GM18861 (cell line): ENCODE results near the gene IST1.

Experiments
- ATAC-seq: cut with Tn5 transposase; IDR thresholded peaks from one replicate; pipeline ENCODE4 v1.9.1; 2021; ENCODE audit not compliant: unreplicated experiment

Gene IST1

DNA sequence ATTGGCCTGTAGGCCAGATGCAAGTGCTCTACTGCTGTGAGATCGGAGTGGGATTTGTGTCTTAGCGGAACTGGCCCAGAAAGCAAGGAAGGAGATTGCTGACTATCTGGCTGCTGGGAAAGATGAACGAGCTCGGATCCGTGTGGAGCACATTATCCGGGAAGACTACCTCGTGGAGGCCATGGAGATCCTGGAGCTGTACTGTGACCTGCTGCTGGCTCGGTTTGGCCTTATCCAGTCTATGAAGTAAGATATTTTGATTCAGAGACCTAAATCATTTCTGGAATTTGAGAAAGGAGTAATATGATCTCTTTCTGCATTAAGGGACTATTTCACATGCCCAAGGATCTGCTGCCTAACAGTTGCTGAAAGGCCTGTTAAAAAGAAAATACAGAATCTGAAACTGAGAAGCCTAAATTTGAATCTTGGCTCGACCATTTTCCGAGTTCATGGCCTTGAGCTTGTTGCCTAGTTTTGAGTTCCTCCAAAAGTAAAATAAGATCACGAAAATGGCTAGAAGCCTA lies 21.1 kb downstream of the IST1 start:
- no peak for ATAC-seq

DNA sequence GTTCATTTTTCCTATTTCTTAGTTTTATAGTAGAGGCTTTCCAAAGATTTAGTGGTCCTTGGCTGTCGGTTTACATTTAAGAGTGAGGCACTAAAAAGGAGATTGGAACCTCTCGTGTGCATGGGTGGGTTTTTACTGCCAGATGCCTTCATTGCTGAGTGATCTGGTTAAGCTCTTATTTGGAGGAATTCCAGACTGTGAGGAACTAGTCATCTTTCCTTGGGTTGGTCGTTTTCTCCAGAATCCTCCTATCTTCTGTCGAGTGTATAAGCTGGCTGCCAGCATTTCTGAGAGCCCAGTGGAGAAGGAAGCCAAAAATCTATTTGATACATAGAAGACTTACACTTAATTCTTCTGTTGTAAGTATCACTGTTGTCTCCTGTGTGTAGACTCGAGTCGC lies 22.6 kb downstream of the IST1 start:
- ATAC-seq, result no peak

DNA sequence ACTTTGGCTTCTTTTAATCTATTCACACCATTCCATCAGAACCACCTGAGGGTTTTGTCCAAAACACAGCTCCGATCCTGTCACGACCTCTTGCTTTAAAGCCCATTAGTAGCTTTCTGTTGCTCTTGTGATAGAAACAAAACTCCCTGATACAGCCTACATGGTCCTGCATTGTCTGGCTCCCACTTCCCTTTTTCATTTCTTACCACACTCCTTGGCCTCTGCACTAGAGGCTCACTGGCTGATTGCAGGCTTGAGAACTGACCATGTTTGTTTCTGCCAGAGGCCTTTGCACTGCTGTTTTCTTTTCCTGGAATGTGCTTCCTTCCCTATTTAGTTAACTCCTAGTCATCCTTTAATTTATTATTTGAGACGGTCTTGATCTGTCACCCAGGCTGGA lies 23.7 kb downstream of the IST1 start:
- ATAC-seq, result peak; percentile 54

DNA sequence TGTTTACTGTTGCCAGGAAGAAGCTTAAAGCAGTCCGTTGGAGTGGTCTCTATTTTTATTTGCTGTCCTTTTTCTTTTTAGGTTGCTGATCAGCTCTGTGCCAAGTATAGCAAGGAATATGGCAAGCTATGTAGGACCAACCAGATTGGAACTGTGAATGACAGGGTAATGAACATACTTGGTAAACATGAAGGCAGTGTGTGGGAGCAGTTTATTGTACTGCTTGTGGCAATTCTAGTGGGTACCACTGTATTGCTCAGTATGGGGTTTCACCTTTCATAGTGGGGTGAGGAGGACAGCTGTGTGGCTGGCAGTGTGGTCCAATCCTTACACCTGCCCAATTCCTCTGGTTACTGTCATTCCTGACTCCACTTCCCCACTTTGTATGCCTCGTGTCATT lies 25.3 kb downstream of the IST1 start:
- no peak for ATAC-seq

DNA sequence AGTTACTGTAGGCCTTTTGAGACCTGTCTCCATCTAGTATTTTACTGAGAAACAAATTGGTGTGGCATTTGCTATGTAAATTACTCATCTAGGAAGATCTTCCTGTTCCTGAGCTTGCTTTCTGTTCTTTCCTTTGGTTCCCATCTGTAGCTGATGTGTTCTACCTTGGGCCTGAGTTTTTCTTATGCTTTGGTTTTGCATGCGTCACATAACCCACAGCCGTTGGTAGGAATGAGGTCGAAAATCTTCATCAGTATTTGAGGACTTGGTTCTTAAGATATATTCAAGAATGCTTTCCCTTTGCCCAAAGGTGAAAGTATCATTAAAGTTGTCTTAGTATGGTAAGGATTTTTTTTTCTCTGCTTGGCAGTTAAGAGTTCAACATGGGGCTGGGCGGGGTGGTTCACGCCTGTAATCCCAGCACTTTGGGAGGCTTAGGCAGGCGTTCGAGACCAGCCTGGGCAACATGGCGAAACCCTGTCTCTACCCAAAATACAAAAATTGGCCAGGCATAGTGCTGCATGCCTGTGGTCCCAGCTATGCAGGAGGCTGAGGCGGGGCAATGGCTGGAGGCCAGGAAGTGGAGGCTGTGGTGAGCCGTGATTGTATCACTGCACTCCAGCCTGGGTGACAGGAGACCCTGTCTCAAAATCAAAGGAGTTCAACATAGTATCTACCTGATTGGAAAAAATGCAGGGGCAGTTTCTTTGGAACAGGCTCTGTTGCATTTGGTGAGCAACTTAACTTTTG lies 28.8 kb downstream of the IST1 start:
- ATAC-seq, result no peak

DNA sequence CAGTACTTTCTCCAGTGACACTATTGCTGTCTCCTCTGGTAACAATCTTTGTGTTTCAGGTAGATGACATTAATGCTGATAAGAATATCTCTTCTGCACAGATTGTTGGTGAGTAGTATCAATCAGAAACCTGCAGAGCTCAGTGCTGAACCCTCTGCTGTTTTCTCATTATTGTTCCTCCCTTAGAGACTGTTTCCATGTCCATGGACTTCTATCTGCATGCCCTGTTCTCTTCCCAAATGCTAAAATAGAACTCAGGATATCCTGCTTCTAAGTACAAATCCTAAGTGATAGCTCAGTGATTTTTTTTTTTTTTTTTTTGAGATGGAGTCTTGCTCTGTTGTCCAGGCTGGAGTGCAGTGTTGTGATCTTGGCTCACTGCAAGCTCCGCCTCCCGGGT lies 29.4 kb downstream of the IST1 start:
- ATAC-seq, result no peak

DNA sequence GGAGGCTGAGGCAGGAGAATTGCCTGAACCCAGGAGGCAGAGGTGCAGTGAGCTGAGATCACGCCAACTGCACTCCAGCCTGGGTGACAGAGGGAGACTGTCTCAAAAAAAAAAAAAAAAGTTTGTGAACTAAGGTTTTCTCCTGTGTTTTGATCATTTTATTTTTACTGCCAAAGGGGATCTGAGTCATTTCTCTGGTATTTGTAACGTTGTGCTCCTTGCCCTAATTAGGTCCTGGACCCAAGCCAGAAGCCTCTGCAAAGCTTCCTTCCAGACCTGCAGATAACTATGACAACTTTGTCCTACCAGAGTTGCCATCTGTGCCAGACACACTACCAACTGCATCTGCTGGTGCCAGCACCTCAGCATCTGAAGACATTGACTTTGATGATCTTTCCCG lies 32.1 kb downstream of the IST1 start:
- ATAC-seq, result no peak

DNA sequence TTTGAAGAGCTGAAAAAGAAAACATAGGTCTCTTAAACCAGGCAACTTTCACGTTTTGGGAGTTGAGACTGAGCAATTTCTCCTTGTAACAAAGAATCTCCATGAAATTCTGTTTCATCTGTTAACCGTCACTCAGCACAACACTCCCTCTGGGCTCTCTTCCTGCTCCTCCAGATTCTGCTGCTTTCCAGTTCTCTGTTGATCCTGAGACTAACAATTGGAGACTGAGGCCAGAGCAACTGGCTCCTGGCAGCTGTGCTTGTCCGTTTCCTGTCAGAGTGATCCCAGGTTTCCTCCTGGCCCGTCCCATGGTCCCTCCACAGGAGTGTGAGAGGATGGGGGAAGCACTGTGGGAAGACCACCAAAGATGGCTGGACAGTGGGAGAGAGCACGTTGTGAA lies 32.5 kb downstream of the IST1 start:
- no peak for ATAC-seq

DNA sequence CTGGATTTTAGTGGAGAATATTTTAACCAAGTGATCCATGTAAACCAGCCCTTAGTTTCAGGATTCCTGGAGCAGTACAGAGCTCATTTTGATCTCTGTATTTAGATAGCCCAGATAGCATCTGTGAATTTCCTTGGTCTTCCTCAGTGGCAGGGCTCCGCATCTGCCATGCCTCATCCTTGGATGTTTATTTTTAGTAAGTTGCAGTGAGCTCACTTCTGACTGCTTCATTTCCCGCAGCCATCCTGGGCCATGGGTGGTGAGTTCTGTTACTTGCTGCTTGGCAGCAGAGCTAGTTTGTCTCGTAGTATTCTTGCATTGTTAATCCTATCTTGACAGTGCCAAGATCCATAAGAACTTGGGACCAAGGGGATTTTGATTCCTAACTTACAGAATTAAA lies 33.7 kb downstream of the IST1 start:
- ATAC-seq, result no peak

DNA sequence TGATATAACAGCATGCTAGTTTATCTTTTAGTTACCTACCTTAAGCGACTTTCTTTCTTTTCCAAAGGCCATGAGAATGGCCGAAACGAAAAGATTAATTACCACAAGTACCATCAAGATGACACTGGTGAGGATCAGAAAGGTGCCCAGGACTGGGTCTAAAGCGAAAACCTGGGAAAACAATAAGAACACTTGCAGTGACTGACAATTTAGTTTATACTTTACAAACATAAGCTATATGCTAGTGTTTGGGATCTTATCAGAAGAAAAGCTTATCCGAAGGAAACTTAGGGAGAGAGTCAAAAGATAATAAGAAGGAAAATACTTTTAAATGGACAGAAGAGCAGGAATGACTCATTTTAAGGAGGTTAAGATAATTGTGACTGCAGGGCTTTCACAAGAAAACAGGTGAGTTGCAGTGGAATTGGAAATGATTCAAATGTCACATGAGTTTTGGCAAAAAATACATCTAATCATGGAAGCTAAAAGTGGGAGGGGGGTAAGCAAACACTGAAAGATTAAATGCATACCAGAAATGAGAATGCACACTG lies 34.8 kb downstream of the IST1 start:
- no peak for ATAC-seq

DNA sequence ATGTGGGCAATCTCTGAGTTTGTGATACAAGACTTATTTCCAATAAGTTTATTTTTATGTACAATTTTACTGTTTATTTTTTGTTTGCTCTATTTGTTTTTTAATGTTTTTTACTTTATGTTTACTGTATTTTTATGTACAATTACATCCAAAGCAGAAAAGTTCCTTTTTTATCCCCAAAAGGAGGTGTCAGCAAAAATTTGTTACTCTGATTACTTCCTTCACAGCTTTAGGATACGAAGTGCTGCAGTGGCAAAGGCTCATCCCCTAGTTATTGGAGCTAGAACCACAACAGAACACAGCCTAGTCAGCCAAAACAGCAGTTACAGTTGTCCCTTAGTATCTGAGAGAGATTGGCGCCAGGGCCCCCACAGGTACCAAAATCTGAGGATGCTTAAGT lies 35.7 kb downstream of the IST1 start:
- no peak for ATAC-seq

DNA sequence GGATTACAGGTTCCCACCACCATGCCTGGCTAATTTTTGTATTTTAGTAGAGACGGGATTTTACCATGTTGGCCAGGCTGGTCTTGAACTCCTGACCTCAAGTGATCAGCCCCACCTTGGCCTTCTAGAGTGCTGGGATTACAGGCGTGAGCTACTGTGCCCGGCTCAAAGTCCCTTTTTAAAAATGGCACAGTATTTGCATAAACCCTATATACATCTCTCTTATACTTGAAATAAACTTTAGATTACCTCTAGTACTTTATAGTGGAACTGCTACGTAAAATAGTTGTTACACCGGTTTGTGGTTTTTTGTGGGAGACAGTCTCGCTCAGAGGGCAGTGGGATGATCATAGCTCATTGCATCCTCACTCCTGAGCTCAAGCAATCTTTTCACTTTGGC lies 36.3 kb downstream of the IST1 start:
- ATAC-seq, result no peak

DNA sequence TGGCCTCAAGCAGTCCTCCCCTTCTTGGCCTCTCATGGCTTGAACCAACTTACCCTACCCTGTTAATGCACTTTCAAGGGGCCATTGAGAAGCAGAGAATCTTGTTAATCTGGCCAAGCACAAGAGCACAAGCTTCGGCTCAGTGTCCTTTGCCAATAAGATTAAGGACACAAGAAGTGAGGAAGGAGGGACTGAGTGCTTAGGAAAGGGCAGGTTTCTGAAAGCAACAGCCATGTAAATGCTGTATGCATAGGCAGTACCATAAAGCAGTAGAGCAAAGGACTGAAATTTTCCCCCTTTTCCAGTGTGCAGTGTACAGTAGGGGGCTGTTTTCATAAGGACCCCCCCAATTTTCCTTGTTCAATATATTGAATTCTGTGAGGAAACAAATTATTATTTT lies 37.7 kb downstream of the IST1 start:
- no peak for ATAC-seq

DNA sequence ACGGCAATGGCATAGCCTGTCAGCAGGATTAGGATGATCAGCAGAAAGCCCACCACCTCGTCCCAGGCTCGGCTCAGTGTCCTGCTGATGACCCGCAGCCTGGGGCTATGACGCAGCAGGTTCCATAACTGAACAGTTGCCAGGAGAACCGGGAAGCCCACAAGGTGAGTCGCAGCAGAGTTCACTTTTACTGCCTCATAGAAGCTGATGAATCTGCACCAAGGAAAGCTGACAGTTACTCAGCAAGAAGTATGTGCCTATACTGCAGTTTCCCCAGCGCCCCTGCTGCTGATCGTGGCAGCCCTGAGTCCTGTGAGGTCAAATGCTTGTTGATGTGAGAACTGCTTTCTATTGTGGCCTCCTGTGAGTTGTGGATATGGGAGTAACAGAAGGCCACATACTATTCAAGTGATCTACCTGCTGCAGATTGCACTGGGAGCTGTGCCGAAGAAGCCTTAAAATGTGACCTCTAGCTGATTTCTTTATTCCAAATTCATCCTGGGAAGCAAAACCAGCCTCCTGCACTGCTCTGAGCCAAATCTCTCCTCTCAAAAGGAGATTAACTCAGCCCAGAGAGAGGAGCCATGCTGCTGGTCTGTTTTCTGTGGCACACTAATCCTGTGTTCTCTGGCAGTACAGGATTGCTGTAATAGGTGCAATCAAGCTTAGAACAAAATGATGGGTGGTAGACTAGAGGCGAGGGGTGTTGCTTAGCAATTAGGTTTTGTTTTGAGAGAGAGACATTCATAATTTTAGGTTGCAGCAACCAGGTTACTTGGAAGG lies 38.8 kb downstream of the IST1 start:
- no peak for ATAC-seq

DNA sequence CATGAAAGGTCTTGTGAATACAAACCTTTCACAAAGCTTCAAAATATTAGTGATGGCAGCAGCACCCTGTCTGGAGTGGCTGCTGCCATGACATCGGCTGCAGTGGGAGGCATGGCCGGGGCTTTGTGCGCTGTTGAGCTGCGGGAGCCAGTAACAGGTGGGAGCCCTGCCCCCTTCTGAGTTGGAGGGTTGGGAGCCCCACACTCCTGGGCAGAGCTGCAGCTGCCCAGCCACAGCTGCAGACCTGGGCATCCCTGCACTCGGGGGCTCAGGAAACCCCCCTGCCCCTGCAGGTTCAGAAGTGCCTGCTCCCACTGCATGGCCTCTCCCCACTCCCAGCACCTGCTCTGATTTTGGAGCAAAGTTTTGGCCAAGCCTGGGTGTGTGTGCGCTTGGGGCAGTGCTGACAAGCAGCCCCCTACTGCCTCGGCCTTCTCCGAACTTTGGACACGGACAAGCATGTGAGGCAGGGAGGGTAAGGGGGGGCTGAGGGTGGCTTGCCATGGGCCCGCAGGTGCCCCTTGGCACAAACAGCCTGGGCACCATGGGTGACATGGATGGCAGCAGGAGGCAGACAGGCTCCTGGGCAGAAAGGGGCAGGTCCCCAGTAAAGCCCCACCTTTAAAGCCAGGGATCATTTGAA lies 42.7 kb downstream of the IST1 start:
- ATAC-seq, result no peak

DNA sequence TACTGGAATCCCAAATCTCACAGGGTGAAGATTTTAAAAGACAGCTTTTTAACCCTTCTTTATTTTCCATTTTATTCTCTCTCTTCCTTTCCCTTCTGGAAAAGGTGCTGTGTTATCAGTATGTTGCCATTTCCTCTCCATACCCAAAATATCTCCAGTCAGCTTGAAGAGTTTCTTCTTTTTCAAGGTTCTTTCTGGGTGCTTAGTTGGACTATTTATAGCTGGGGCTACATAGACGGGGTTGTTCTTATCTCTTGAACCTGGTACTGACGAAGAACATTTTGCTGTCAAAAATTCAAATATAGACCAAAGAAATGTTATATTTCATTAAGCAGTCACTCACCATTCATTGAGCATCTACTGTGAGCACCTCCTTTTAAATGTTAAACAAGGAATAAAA lies 48.6 kb downstream of the IST1 start:
- ATAC-seq, result no peak

DNA sequence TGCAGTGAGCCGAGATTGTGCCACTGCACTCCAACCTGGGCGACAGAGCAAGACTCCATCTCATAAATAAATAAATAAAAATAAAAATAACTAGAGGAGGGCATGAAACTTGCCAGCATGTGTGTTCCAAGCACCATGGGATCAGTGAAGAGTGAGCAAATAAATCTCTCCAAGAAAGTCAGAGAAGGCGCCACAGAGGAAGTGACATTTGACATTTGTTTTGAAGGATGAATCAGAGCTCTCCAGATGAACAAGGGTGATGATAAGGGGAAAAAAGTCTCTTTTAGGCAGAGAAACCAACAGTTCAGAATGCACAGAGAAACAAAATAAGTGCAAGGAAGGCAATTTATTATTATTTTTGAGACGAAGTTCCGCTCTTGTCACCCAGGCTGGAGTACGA lies 50.3 kb downstream of the IST1 start:
- ATAC-seq, result no peak

DNA sequence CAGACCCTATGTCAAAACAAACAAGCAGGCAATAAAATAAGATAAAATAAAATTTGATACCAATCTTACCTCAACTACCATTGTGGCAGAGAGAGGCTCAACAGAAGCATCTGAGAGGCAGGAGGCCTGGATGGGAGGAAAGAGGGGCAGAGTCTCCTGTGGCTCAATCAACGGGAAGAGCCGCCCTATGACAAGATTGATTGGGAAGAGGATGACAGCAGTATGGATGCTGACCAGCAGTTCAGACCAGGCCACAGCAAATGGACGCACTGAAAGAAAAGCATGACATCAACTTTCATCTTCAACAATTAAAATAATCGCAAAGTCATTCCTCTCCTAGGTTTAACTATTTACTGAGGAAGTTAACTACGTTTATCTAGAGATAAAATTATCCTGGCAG lies 57.5 kb downstream of the IST1 start:
- ATAC-seq, result no peak

DNA sequence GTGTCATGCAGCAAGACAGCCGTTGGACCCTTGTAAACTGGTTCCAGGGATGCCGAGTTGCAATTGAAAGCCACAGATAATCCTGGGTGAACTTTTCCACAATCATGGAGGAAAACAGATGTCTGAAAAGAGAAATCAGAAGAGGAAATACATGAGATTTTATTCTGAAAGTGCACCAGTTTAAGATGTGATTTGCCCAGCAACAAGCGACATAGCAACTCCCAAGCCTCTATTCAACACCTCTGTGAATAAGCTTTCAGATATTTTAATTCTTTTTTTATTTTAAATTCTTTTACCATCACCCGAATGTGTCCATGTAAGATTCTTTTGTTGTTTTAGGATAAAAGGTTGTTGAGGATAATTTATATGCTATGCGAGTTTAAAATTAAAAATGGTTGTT lies 58.8 kb downstream of the IST1 start:
- no peak for ATAC-seq

DNA sequence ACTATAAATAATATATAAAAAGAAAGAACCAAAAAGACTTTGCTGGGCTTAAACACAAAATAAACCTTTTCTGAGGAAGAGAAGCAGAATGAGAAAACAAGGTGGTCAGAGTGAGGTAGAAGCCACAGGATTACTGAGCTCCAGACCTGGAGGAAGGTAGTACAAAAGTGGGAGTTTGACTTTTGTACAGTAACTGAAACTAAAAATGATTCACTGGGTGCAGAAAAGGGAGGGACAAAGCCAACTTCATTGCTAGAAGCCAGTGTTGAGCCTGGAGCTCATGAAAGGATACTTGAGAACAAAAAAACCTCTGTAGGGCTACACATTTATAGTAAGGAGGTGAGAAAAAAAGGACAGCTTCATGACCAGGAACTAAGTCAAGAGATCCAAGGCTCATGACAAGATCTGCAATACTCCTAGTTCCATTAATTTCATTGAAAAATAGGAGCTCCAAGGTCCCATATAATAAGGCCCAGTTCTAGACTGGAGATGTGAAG lies 59.4 kb downstream of the IST1 start:
- ATAC-seq, result no peak

DNA sequence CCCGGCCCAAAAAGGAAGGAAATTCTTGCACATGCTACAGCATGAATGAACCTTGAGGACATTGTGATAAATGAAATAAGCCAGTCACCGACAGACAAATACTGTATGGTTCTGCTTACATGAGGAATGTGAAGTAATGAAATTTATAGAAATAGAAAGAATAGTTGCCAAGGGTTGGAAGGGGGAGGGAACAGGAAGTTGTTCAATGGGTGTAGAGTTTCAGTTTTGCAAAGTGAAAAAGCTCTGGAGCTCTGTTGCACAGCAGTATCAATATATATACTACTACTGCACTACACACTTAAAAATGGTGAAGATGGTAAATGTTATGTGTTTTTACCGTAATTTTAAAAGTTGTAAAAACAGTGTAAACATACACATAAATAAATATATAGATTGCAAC lies 61.2 kb downstream of the IST1 start:
- no peak for ATAC-seq
